HG03565 (cell line): ENCODE measurements around the gene HCLS1.
"Not testable (repeated sequence)": the region's sequence is repeated elsewhere in the genome, so short reads cannot be mapped to it uniquely, and the experiment has no call there.

ENCODE experiments used
- ATAC-seq: cut with Tn5 transposase; IDR thresholded peaks from one replicate; pipeline ENCODE4 v1.9.1; 2021; ENCODE audit warnings: mild to moderate bottlenecking, moderate library complexity; ENCODE audit not compliant: unreplicated experiment

HCLS1 gene

GRCh38 chr3:121599900-121600299 is 60.8 kb downstream of the HCLS1 start:
- not testable (repeated sequence) for ATAC-seq

GRCh38 chr3:121598564-121598963 is 62.1 kb downstream of the HCLS1 start:
- ATAC-seq: no peak

DNA sequence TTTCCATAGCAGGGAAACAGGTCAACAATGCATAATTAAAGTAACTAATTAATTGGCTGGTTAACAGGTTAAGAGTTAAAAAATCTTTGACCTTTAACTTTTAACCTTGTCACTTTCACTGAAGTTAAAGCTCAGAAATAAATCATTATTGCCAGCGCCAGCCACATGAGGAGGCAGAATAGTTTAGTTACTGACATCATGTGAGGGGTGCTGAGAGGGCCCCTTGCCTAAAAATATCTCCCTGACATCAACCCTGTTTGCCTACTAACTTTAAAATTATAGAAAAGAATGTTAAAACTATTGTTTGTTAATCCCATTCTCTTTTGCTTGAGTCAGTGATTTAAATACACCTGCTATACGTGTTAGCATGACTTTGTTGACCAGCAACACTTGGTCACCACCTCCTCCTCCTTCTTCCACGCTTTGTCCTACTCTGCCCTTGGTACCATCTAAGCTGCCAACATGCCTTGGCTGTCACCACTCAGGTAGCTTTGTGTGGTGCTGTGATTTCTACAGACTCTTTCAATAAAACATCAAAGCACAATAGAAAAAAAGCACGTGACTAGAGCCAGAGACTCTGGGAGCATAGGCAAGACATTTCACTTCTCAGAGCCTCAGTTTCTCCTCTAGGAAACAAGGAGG is 64.8 kb downstream of the HCLS1 start:
- no peak for ATAC-seq

- no peak for ATAC-seq
Measured at GRCh38 chr3:121594850-121595249, 65.9 kb downstream of the HCLS1 start.

DNA sequence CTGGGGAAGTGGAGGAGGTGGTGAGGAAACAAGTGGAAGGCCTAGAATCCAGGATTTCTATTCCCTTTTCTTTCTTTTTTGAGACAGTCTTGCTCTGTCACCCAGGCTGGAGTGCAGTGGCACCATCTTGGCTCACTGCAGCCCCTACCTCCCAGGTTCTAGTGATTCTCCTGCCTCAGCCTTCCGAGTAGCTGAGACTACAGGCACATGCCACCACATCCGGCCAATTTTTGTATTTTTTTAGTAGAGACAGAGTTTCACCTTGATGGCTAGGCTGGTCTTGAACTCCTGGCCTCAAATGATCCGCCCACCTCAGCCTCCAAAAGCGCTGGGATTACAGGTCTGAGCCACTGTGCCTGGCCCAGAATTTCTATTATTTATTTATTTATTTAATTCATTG is 66.9 kb downstream of the HCLS1 start:
- ATAC-seq: not testable (repeated sequence)

DNA sequence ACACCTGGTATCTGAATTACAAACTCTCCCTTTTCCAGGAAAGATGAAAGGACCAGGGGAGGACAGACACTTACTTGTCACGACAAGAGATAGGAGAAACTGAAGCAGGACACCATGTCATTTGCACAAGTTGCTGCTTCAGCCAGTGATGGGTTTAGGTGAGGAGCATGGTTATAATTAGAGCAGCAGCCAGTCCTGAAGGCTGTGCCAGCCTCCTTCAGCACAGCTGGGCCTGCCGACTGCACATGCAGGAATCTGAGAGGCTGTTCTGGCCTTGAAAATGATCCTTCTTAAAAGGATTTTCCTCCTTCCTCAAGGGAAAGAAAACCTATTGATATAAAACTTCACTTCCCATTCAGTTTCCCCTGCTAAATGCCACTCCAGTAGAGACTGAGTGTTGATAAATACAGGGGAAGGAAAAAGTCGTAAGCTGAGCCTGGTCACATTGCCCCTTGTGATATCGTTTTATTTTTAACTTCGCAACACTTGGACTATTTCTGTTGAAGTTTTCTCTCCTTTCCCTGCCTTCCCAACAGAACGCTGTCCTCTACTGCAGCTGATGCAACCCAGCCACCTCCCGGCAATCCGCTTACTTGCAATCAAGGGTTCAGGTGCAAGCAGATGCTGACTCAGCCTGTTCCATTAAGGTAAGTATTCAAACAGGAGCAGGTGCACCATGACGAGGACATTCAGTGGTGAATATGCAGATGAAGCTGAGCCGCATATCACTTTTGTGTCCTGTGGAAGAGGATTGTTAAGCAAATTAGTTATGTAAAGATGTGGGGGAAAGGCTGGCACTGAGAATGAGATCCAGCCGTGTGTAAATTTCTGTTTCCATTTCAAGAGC is 67.6 kb downstream of the HCLS1 start, which contains the start of gene FBXO40:
TSS of gene FBXO40 (plus strand) at position 524 of the 847 bp plus-strand sequence. CDS start 27,197 bp downstream, outside the sequence.
- no peak for ATAC-seq

DNA sequence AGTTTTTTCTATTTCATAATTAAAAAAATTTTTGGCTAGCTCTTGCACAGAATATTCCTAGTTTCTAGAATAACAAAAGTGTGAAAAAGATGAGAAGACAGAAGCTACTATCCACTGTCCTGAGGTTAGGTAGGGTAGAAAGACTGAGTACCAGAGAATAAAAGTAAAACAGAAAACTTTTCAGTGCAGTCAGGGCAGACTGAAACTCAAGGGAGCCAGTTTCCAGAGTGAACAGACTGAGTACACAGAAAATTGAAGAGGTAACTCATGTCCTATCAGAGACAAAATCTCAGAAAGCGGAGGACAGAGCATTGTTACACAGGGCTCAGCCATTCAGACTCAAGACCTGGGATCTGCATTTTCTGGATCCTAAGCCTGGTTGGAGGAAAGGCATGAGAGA is 76.3 kb downstream of the HCLS1 start:
- ATAC-seq: no peak

DNA sequence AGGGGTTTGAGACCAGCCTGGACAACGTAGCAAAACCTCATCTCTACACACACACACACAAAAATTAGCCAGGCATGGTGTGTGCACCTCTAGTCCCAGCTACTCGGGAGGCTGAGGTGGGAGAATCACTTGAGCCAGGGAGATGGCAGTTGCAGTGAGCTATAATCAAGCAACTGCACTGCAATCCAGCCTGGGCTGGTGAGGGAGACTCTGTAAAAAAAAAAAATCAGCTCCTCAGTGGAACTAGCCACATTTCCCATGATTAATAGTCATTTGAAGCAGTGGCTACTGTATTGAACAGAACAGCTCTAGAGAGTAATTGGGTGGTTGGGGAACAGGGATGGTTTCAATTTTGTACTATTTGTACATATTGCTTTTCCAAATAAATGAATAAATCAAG is 79.0 kb downstream of the HCLS1 start:
- no peak for ATAC-seq
